ENCODE results near the gene U2AF1L4.

The U2AF1L4 gene

GRCh38 chr19:35713506-35713850 lies 31.7 kb downstream of the U2AF1L4 start:
- H3K4me1 ChIP-seq (ENCODE audit: insufficient read depth, poor library complexity, severe bottlenecking), result no peaks in the 10 kb centered on the region
- DNase-seq (ENCODE audit: low spot score) (no peak), ATAC-seq (ENCODE audit: low read depth) (no peak)
- no peak overlapping the region for H3K27ac ChIP-seq (ENCODE audit: poor library complexity, severe bottlenecking)
- no peak for TF ChIP-seq CTCF (IDR thresholded peaks at IDR 0.05; ENCODE audit: poor library complexity, severe bottlenecking)
- no peaks in the 10 kb centered on the region for H3K36me3 ChIP-seq (ENCODE audit: low read depth)
- H3K4me3 ChIP-seq (ENCODE audit: severe bottlenecking), result no peak overlapping the region
- no peaks in the 10 kb centered on the region for H3K9me3 ChIP-seq (ENCODE audit: severe bottlenecking)
- no peaks in the 10 kb centered on the region for H3K27me3 ChIP-seq (ENCODE audit: insufficient read depth, poor library complexity, severe bottlenecking)

- Histone ChIP-seq H3K4me1 (ENCODE audit: insufficient read depth, poor library complexity, severe bottlenecking) (no peaks in the 10 kb centered on the region), H3K4me3 (ENCODE audit: severe bottlenecking) (no peak overlapping the region), H3K9me3 (ENCODE audit: severe bottlenecking) (no peaks in the 10 kb centered on the region), H3K36me3 (ENCODE audit: low read depth) (no peaks in the 10 kb centered on the region), H3K27ac (ENCODE audit: poor library complexity, severe bottlenecking) (no peak overlapping the region), H3K27me3 (ENCODE audit: insufficient read depth, poor library complexity, severe bottlenecking) (no peaks in the 10 kb centered on the region)
- ATAC-seq (ENCODE audit: low read depth) (no peak), DNase-seq (ENCODE audit: low spot score) (no peak)
- TF ChIP-seq CTCF (IDR thresholded peaks at IDR 0.05; ENCODE audit: poor library complexity, severe bottlenecking), result no peak
These were observed 32.4 kb downstream of the U2AF1L4 start for GRCh38 chr19:35712567-35713505.

- TF ChIP-seq CTCF (IDR thresholded peaks at IDR 0.05; ENCODE audit: poor library complexity, severe bottlenecking), result no peak
- ATAC-seq (ENCODE audit: low read depth) (no peak), DNase-seq (ENCODE audit: low spot score) (no peak)
- Histone ChIP-seq H3K36me3 (ENCODE audit: low read depth) (no peaks in the 10 kb centered on the region), H3K4me1 (ENCODE audit: insufficient read depth, poor library complexity, severe bottlenecking) (no peaks in the 10 kb centered on the region), H3K4me3 (ENCODE audit: severe bottlenecking) (no peak overlapping the region), H3K27me3 (ENCODE audit: insufficient read depth, poor library complexity, severe bottlenecking) (no peaks in the 10 kb centered on the region), H3K27ac (ENCODE audit: poor library complexity, severe bottlenecking) (no peak overlapping the region), H3K9me3 (ENCODE audit: severe bottlenecking) (no peaks in the 10 kb centered on the region)
These were observed 34.2 kb downstream of the U2AF1L4 start for GRCh38 chr19:35710784-35711723.

- Histone ChIP-seq H3K4me3 (ENCODE audit: severe bottlenecking) (no peak overlapping the region), H3K27ac (ENCODE audit: poor library complexity, severe bottlenecking) (no peak overlapping the region), H3K36me3 (ENCODE audit: low read depth) (no peaks in the 10 kb centered on the region), H3K4me1 (ENCODE audit: insufficient read depth, poor library complexity, severe bottlenecking) (no peaks in the 10 kb centered on the region), H3K9me3 (ENCODE audit: severe bottlenecking) (no peaks in the 10 kb centered on the region), H3K27me3 (ENCODE audit: insufficient read depth, poor library complexity, severe bottlenecking) (no peaks in the 10 kb centered on the region)
- no peak for TF ChIP-seq CTCF (IDR thresholded peaks at IDR 0.05; ENCODE audit: poor library complexity, severe bottlenecking)
- ATAC-seq (ENCODE audit: low read depth) (no peak), DNase-seq (ENCODE audit: low spot score) (no peak)
These were observed 36.8 kb downstream of the U2AF1L4 start for GRCh38 chr19:35708391-35708790.
